Panc1 (cell line): Measurements from ENCODE around the gene MXRA8. TPM values are rescaled to one million over a fixed set of nuclear protein-coding genes. Genes with fewer than 3 reads are reported as not detected.
A peak's percentile ranks its signal among the peaks of the same experiment; 100 is the strongest.
"Not testable (repeated sequence)": the region's sequence is repeated elsewhere in the genome, so short reads cannot be mapped to it uniquely, and the experiment has no call there.

Source experiments
- ATAC-seq: fragments of 200-7000 bp; cut with Tn5 transposase; 2 replicates; pipeline ENCODE4 v1.9.1; 2020; ENCODE audit warnings: mild to moderate bottlenecking, moderate library complexity
- BruUV-seq: library from RNA; stranded (reverse); fragments of 400-500 nt; replicated peaks from 2 replicates; lab custom pipeline; 2021; lab: Mats Ljungman, UMichigan
- CTCF ChIA-PET: fragments of 300-600 bp; sonication (Branson Sonifier 250); formaldehyde crosslinking; loops from one replicate; lab custom pipeline; 2022; ENCODE audit warnings: antibody characterized with exemption; lab: Charles Lee
- POLR2A ChIA-PET: fragments of 300-600 bp; sonication (Branson Sonifier 250); formaldehyde crosslinking; loops from one replicate; lab custom pipeline; 2022; ENCODE audit warnings: antibody characterized with exemption; lab: Charles Lee
- DNase-seq: peaks from one replicate; pipeline ENCODE4 v3.0.0-alpha.2; 2010; ENCODE audit warnings: low read depth, low spot score
- H3K27ac ChIP-seq: 2 replicates; pipeline ENCODE4 v1.5.1; 2011; ENCODE audit warnings: mild to moderate bottlenecking, low read length, inconsistent platforms
- H3K27me3 ChIP-seq: fragments of 200-500 bp; sonication (Bioruptor generic); 2 replicates; pipeline ENCODE4 v1.6.0; 2014; ENCODE audit warnings: low read length, inconsistent platforms; ENCODE audit not compliant: control insufficient read depth, insufficient read depth
- H3K36me3 ChIP-seq: fragments of 200-500 bp; sonication (Bioruptor generic); 2 replicates; pipeline ENCODE4 v1.5.1; 2014; ENCODE audit warnings: inconsistent platforms, mild to moderate bottlenecking, low read length, moderate library complexity; ENCODE audit not compliant: control insufficient read depth, insufficient read depth
- H3K4me1 ChIP-seq: 2 replicates; pipeline ENCODE4 v1.5.1; 2011; ENCODE audit warnings: inconsistent platforms, mild to moderate bottlenecking, low read length, moderate library complexity; ENCODE audit not compliant: control insufficient read depth, insufficient read depth
- H3K4me3 ChIP-seq, 2 experiments: 2 replicates each; pipeline ENCODE4 v1.5.1; 2011 to 2012; ENCODE audit warnings: low read depth in 2 of 2, low read length in 2 of 2, mild to moderate bottlenecking in 2 of 2, inconsistent platforms in 1 of 2, moderate library complexity in 1 of 2
- H3K9me3 ChIP-seq: fragments of 200-500 bp; sonication (Bioruptor generic); 2 replicates; pipeline ENCODE4 v1.5.1; 2014; ENCODE audit warnings: low read depth, mild to moderate bottlenecking, inconsistent platforms, low read length, moderate library complexity; ENCODE audit not compliant: control insufficient read depth, insufficient read depth
- POLR2AphosphoS5 ChIP-seq: IDR thresholded peaks from 2 replicates; pipeline ENCODE4 v1.6.1; 2012; ENCODE audit warnings: mild to moderate bottlenecking, low read depth, low read length, moderate library complexity
- SIN3A ChIP-seq: IDR thresholded peaks from 2 replicates; pipeline ENCODE4 v1.6.1; 2012; ENCODE audit warnings: low read depth, mild to moderate bottlenecking, low read length, moderate library complexity, borderline replicate concordance; ENCODE audit not compliant: insufficient read depth
- TCF7L2 ChIP-seq: IDR thresholded peaks from 2 replicates; pipeline ENCODE4 v1.6.1; 2011; ENCODE audit warnings: mild to moderate bottlenecking, low read depth, low read length, inconsistent platforms
- in situ Hi-C: cut with HindIII; loops from 2 replicates; pipeline ENCODE4 v1.10.0; 2016; ENCODE audit warnings: low sequenced_read_pairs, low pct_unique_long_range_greater_than_20kb
- intact Hi-C: fragments of 100-400 bp; cut with micrococcal nuclease; formaldehyde crosslinking; loops from one replicate; pipeline ENCODE4 v1.10.0; 2022; ENCODE audit not compliant: unreplicated experiment
- total RNA-seq: library from RNA; stranded (reverse); gene quantifications from one replicate; pipeline ENCODE4 v1.2.1, GENCODE V29; 2021; ENCODE audit not compliant: unreplicated experiment
- TF ChIP-seq, protein P1 (sequence below), 2 experiments: IDR thresholded peaks; 2 replicates each; pipeline ENCODE4 v1.6.1; 2011 to 2012; ENCODE audit warnings: low read depth in 2 of 2, control low read depth in 1 of 2, low read length in 1 of 2, mild to moderate bottlenecking in 1 of 2, moderate library complexity in 1 of 2; ENCODE audit not compliant: insufficient read depth in 1 of 2
- TF ChIP-seq, protein P2 (sequence below): fragments of 450-650 bp; IDR thresholded peaks from 2 replicates; pipeline ENCODE4 v1.5.1; 2017; ENCODE audit warnings: mild to moderate bottlenecking

MXRA8 gene
- total RNA-seq, 1 experiment from 2014 or later, result 96.0 TPM

DNA sequence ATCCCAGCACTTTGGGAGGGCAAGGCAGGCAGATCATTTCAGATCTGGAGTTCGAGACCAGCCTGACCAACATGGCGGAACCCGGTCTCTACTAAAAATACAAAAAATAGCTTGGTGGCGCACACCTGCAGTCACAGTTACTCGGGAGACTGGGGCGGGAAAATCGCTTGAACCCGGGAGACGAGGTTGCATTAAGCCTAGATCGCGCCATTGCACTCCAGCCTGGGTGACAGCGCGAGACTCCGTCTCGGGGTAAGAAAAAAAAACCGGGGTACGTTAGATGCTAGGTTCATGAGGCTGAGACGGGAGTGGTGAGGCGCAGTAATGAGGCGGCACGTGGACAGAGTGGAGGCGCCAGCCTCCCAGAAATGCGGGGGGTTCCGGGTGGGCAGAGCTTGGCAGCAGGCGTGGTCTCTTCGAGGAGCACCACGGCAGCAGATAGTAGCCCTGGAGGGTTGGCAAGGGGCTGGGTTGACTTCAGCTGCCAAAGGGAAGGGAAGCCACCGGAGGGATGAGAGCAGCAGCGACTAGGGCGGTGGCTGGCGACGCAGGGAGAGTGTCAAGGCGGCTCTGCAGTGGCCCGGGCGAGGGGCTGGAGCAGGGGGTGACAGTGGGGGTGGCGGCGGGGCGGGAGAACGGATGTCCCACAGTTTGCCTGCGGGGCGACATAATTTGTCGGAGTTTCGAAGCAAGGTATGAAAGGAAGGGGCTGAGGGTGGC is 47.9 kb upstream of the MXRA8 start:
- H3K4me1 ChIP-seq, result peaks cover 43% of the 10 kb centered on the region
- ChIA-PET POLR2A (no interaction called here), CTCF (no interaction called here)
- H3K27me3 ChIP-seq, result no peaks in the 10 kb centered on the region
- peak overlapping the region; percentile 81 to 88 for H3K4me3 ChIP-seq
- no peaks in the 10 kb centered on the region for H3K9me3 ChIP-seq
- TF ChIP-seq POLR2AphosphoS5 (no peak), TCF7L2 (no peak)
- peak overlapping the region; percentile 96 for H3K27ac ChIP-seq
- BruUV-seq, result no TSS peak
- in situ Hi-C loops (no loop called here), intact Hi-C loops (no loop called here)
- H3K36me3 ChIP-seq, result peaks cover 8% of the 10 kb centered on the region
- no peak for DNase-seq
- ATAC-seq, result peak; percentile 0

DNA sequence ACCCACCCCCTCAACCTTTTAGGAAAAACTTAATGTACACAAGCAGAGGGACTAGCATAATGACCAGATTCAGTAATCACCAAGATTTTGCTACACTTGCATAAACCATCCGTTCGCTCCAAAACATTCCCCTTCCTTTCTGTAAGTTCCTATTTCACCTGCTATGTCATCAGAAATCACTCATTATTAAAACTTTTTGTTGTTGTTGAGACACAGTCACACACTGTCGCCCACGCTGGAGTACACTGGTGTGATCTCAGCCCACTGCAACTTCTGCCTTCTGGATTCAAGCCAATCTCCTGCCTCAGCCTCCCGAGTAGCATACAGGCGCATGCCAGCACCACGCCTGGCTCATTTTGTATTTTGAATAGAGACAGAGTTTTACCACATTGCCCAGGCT is 45.3 kb upstream of the MXRA8 start:
- H3K4me1 ChIP-seq, result peaks cover 52% of the 10 kb centered on the region
- H3K27ac ChIP-seq, result peak overlapping the region; percentile 98
- CTCF ChIA-PET, result no interaction called here
- no peaks in the 10 kb centered on the region for H3K9me3 ChIP-seq
- DNase-seq (no peak), ATAC-seq (no peak)
- no peaks in the 10 kb centered on the region for H3K27me3 ChIP-seq
- H3K4me3 ChIP-seq, result no peak overlapping the region
- intact Hi-C loops, result loop anchor here (5.0 kb wide), 1 partner anchor 34 kb away; the partner anchor contains the start of gene VWA1
- H3K36me3 ChIP-seq, result peaks cover 13% of the 10 kb centered on the region
- TF ChIP-seq, protein P1, sequence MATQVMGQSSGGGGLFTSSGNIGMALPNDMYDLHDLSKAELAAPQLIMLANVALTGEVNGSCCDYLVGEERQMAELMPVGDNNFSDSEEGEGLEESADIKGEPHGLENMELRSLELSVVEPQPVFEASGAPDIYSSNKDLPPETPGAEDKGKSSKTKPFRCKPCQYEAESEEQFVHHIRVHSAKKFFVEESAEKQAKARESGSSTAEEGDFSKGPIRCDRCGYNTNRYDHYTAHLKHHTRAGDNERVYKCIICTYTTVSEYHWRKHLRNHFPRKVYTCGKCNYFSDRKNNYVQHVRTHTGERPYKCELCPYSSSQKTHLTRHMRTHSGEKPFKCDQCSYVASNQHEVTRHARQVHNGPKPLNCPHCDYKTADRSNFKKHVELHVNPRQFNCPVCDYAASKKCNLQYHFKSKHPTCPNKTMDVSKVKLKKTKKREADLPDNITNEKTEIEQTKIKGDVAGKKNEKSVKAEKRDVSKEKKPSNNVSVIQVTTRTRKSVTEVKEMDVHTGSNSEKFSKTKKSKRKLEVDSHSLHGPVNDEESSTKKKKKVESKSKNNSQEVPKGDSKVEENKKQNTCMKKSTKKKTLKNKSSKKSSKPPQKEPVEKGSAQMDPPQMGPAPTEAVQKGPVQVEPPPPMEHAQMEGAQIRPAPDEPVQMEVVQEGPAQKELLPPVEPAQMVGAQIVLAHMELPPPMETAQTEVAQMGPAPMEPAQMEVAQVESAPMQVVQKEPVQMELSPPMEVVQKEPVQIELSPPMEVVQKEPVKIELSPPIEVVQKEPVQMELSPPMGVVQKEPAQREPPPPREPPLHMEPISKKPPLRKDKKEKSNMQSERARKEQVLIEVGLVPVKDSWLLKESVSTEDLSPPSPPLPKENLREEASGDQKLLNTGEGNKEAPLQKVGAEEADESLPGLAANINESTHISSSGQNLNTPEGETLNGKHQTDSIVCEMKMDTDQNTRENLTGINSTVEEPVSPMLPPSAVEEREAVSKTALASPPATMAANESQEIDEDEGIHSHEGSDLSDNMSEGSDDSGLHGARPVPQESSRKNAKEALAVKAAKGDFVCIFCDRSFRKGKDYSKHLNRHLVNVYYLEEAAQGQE (IDR thresholded peaks at IDR 0.05; ENCODE audit: insufficient read depth in 1 of 2, low read depth in 2 of 2, low read length in 1 of 2), result no peak
- TF ChIP-seq POLR2AphosphoS5 (0 out of 2 replicates have a peak, but pooled peaks have one; percentile 29), SIN3A (no peak), TCF7L2 (no peak)
- TF ChIP-seq, protein P2, sequence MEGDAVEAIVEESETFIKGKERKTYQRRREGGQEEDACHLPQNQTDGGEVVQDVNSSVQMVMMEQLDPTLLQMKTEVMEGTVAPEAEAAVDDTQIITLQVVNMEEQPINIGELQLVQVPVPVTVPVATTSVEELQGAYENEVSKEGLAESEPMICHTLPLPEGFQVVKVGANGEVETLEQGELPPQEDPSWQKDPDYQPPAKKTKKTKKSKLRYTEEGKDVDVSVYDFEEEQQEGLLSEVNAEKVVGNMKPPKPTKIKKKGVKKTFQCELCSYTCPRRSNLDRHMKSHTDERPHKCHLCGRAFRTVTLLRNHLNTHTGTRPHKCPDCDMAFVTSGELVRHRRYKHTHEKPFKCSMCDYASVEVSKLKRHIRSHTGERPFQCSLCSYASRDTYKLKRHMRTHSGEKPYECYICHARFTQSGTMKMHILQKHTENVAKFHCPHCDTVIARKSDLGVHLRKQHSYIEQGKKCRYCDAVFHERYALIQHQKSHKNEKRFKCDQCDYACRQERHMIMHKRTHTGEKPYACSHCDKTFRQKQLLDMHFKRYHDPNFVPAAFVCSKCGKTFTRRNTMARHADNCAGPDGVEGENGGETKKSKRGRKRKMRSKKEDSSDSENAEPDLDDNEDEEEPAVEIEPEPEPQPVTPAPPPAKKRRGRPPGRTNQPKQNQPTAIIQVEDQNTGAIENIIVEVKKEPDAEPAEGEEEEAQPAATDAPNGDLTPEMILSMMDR, result no peak
- in situ Hi-C loops, result no loop called here
- POLR2A ChIA-PET, result no interaction called here
- no TSS peak for BruUV-seq

DNA sequence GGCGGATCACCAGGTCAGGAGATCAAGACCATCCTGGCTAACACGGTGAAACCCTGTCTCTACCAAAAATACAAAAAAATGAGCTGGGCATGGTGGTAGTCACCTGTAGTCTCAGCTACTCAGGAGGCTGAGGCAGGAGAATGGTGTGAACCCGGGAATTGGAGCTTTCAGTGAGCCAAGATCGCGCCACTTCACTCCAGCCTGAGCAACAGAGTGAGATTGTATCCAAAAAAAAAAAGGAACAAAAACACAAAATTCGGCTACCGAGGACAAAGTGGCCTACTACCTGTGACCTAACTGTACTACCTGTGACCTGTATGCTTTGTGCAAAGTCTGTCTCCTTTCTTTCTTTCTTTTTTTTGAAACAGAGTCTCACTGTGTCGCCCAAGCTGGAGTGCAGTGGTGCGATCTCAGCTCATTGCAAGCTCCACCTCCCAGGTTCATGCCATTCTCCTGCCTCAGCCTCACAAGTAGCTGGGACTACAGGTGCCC is 44.6 kb upstream of the MXRA8 start:
- peaks cover 16% of the 10 kb centered on the region for H3K36me3 ChIP-seq
- H3K27me3 ChIP-seq, ATAC-seq, H3K9me3 ChIP-seq, BruUV-seq, DNase-seq, in situ Hi-C loops, H3K4me3 ChIP-seq: not testable (repeated sequence)
- POLR2A ChIA-PET, result interaction anchor here (1.0 kb wide), 1 partner anchor 28 kb away, joined by 3 read pairs; no protein-coding TSS in a partner anchor
- intact Hi-C loops, result loop anchor here (5.0 kb wide), 1 partner anchor 34 kb away; the partner anchor contains the start of gene VWA1
- H3K27ac ChIP-seq, result peak overlapping the region; percentile 98
- peaks cover 50% of the 10 kb centered on the region for H3K4me1 ChIP-seq
- CTCF ChIA-PET, result interaction anchor here (0.7 to 1.5 kb wide), 3 partner anchors 28 to 107 kb away, joined by 3 to 11 read pairs (median 5); no protein-coding TSS in a partner anchor
